ENCODE data around the gene TANC1.

DNA sequence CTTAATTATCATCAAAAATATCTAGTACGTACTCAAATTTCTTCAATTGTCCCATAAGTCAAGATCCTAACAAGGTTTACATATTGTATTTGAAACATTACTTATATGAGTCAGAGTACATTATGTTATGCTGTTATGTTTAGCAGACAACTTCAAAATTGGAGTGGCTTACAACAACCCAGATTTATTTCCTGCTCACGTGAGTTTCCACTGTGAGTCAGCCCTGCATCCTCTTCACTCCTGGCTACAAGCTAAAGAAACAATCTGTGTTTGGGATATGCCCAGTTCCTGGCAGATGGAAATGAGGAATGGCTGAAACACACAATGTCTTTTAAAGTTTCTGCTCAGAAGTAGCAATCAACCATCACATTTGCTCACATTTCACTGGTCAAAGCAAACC lies 31.5 kb upstream of the TANC1 start:
- TF ChIP-seq, protein P1, sequence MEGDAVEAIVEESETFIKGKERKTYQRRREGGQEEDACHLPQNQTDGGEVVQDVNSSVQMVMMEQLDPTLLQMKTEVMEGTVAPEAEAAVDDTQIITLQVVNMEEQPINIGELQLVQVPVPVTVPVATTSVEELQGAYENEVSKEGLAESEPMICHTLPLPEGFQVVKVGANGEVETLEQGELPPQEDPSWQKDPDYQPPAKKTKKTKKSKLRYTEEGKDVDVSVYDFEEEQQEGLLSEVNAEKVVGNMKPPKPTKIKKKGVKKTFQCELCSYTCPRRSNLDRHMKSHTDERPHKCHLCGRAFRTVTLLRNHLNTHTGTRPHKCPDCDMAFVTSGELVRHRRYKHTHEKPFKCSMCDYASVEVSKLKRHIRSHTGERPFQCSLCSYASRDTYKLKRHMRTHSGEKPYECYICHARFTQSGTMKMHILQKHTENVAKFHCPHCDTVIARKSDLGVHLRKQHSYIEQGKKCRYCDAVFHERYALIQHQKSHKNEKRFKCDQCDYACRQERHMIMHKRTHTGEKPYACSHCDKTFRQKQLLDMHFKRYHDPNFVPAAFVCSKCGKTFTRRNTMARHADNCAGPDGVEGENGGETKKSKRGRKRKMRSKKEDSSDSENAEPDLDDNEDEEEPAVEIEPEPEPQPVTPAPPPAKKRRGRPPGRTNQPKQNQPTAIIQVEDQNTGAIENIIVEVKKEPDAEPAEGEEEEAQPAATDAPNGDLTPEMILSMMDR (IDR thresholded peaks at IDR 0.05) = no peak
- TF ChIP-seq ZFX (IDR thresholded peaks at IDR 0.05; ENCODE audit: borderline replicate concordance) = no peak
